GM18870 (cell line): ENCODE results near the gene POU2F2.
"Not testable (repeated sequence)": the region's sequence is repeated elsewhere in the genome, so short reads cannot be mapped to it uniquely, and the experiment has no call there.

ENCODE experiments used
- ATAC-seq: cut with Tn5 transposase; IDR thresholded peaks from one replicate; pipeline ENCODE4 v1.9.1; 2021; ENCODE audit warnings: moderate library complexity; ENCODE audit not compliant: unreplicated experiment

Gene POU2F2

DNA sequence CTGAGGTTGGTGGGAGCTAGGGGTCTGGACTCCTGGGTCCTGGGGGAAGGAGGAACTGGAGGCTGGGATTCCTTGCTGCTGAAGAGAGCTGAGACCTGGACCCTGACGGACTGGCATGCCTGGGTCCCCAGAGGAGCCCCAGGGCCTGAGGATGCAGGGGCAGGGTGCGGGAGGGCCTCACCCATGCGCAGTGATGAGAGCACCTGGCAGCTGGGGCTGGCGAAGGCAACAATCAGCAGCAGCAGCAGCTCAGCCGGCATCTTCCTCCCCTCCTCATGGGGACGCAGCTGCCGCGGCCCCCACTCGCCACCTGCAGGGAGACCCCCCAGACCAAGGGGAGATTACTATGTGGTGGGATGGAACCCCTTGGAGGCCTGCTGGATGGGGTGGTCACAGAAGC lies 66.7 kb downstream of the POU2F2 start:
- ATAC-seq: no peak

DNA sequence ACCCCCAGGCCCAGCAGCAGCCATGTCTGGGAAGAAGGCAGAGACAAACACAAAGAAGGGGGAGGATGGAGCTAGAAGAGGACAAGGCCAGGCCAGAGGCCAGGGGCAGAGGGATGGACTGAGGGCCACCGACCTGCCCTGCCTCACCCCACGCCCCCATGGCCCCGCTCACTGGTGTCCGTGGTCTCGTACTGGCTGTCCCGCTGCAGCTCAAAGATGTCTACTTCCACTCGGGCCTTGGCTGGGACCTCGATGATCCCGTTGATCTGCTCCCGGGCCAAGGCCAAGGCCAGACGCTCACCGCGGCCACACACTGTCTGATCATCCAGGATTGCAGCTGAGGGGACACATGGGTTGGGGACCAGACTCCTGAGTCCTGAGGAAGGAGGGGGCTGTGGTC lies 67.2 kb downstream of the POU2F2 start:
- ATAC-seq: no peak

DNA sequence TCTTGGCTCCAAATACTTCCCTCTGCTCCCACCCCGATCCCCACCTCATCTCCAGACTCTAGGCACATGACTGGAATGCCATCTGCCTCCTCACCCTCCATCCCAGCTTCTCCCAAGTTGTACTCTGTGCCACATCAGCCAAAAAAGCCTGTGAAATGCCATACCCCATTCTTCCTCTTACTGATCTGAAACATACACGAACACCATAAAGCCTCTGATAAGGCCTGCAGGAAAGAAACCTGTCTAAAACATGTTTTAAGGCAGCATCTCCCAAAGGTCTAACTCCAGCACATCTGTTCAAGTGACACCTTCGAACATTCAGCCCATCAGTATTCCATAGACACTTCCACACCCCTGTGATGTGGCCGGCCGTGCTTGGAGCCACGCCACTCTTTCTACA lies 67.8 kb downstream of the POU2F2 start:
- ATAC-seq: no peak

DNA sequence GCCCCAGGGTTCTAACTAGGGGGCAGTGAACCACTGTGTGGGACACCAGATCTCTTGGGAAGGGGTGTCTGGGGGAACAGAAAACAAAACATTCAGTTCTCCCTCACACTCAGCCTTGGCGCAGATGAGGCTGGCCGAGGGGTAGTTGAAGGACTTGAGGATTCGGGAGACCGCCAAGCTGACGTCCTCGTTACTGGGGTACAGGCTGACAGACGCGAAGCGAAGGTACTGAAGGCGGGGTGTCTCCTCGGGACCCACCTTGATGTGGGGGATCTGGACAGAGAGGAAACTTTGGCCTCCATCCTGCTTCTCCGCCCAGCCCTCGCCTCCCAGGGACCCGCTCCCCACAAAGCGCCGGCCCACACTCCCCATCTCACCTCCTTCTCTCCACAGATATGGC lies 69.9 kb downstream of the POU2F2 start:
- ATAC-seq: no peak

DNA sequence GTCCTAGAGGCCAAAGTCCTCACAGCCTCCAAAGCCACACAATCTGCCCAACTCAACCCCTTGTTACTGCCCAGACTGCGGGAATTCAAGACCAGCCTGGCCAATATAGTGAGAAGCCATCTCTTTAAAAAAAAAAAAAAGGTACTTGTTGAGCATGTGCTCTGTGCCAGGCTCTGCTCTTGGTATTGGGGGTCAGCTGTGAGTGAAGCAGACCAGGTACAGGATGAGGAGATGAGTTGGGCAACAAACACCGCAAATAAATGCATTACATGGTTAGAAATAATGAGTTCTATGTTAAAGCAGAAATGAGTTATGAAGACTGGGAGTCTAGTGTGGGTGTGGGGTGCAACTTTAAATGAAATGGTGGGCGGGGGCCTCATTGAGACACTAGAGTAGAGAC lies 72.1 kb downstream of the POU2F2 start:
- no peak for ATAC-seq

DNA sequence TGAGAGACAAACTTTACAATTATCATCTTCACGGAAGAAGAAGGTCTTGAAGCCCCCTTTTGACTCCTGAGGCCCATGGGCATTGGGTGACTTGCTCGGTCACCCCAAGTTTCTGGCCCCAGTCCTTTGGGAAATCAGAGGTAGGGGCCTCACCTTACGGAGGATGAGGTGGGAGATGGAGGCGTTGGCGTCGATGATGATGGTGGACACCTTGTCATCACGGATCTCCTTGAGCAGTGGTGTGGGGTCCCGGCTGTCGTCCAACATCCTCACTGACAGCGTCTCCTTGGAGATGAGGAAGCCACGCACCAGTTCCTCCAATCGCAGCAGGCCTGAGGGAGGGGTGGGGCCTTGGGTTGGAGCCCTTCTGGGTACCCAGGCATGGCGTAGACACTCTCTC lies 73.0 kb downstream of the POU2F2 start:
- no peak for ATAC-seq

DNA sequence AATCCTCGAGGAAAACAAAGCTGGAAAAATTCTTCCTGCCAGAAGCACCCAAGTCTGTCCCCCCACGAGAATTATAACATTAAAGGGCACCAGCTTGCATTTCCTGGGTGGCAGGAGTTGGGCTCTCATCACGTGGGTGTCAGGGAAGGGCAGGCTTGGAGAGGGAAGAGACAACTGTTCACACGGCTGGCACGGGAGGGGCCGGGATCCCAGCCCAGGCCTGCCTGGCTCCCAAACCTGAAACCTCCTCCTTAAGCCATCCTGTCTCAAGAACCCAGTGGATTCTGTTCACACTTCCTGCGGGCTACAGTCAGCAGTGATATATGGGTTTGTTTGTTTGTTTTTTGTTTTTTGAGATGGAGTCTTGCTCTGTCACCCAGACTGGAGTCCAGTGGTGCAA lies 74.4 kb downstream of the POU2F2 start:
- ATAC-seq: no peak

DNA sequence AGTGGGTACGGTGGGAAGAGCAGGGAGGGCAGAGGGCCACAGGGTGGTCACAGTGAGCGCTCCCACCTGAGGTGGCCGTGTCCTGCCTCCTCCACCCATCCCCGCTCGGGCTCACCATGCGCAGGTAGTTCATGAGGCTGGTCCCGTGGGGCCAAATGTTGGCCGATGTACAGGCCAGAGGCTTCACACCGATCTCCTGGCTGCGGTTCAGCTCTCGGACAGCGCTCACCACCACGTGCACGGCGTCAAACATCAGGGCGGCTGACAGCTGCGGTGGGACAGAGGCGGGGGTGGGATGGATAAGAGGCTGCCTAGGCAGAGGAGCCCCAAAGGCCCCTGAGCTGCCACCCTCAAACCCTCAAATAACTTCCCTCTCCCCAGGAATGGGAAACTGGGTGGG lies 78.0 kb downstream of the POU2F2 start:
- no peak for ATAC-seq

DNA sequence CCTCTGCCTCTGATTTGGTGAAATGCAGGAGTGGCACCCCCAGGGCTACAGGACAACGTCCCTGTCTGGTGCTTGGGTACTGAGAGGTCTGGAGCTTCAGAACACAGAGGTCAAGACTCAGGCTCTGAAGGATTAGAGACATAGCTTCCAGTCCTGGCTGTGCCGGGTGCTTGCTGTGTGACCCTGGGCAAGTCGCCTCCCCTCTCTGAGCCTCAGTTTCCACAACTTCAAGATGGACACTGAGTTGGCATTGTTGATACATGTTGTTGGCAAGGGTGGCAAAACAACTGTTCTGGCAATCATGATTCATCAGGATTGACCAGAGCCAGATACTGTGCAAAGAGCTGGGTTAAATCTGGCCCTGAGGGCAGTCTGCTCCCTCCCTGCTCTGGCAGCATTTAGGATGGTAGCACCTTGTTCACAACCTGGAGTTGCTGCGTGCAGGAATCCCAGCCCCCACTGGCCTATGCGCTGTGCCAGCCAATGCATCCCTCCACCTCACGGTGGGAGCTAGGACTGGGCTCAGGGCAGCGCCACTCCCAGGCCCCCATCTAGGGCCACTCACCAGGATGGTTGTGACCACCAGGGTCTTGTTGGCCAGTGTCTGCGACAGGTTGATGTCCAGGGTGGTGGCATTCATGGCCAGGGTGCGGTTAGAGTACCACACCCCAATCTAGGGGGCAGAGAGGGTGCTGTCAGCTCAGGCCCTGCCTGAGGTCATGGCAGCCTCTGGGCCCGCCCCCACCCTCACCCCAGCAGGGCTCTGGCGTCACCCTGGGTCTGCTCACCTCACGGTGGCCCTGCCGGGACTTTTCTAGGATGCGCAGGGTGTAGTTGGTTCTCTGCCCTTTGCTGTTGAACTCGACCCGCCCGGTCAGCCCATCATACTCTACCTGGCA lies 79.0 kb downstream of the POU2F2 start:
- no peak for ATAC-seq

DNA sequence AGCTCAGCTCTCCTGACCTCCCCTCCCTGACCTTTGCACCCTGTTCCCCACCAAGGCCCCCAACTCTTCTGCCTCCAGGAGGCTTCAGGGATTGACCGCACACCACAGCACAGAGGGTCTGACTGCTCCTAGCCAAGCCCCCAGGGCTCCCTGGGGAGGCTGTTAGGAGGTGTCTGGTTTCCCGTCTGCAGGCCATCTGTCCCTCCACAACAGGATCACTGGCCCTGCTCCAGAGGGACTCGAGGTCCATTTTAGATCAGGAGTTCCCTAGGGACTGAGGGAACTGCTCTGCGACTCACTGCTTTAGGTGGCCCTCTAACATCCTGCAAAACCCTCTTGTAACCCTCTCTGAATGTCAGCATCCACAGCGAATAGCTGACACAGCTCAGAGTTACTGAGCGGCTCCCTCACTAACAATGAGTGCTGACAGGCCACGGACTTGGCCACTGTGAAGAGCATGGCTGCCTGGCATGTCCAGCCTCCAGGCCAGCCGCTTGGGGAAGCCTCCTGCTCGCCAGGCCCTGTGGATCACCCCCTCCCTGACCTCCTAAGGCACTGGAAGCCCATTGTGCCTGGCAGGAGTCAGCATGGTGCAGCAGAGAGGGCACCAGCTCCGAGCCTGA lies 79.9 kb downstream of the POU2F2 start:
- no peak for ATAC-seq

DNA sequence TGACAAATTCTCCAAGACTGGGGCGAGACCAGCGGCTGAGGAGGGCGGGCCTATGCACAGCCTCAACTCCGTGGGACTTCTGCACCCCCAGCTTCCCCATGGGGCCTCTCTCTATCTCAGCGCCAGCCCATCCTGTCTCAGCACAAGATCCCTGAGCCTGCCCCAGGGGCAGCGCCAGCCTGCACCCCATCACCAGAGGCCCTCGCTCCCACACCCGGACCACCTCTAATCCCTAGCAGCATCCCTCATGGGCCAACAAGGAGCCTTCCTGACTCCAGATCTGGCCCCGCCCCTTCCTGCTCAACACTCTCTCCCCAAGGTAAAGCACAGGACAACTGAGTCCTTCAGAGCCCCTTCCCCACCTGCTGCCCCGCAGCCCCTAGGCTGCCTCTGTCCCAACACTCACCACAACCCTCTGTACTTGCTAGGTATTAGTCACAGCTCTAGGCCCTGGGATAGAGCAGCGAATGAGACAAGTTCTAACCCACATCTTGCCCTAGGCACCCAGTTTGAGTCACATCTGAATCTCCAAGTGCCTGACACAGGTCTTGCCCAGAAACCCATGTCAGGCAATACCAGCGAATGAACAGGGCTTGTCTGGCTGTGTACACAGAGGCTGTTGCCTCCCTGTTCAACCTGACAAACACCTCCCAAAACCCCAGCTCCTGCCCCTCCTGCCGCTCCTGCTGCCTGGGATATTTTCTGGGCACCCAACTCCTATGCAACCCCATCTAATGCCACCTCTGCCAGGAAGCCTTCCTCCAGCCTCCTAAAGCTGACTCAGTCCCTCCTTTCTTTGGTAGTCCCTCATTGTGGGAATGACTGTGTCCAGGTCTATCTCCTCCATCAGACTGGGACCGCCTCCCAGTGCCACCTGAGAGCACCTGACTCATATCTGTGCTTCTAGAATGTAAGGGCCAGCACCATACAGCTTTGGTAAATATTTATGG lies 80.8 kb downstream of the POU2F2 start:
- ATAC-seq: no peak

DNA sequence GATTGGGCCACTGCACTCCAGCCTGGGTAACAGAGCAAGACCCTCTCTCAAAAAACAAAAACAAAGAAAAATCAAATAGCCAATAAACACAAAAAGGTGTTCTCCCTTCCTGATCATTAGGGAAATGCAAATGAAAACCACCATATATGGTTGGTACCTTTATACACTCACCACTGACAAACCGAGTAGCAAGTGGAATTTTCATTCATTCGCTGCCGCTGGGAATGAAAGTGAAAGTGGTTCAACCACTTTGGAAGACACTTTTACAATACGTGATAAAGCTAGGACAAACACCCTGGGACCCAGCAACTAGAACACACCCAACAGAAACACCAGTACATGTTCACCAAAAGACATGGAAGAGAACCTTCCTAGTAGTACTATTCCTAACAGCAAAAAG lies 83.3 kb downstream of the POU2F2 start:
- ATAC-seq: no peak

DNA sequence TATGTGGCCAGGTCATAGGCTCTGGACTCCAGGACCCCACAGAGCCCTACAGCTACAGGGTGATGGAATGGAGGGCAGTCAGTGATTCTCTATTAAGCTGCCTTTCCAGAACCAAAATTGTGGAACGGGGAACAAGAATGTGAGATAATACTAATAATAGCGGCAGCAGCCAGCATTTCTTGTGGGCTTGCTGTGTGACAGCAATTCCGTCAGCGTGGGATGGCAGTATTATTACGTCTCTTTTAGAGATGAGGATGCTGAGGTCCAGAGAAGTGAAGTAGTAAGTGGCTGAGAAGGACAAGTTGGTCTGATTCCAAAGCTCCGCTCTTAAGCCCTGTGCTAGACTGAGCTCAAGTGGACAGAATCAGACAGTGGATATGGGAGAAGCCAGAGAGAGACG lies 86.7 kb downstream of the POU2F2 start:
- no peak for ATAC-seq

DNA sequence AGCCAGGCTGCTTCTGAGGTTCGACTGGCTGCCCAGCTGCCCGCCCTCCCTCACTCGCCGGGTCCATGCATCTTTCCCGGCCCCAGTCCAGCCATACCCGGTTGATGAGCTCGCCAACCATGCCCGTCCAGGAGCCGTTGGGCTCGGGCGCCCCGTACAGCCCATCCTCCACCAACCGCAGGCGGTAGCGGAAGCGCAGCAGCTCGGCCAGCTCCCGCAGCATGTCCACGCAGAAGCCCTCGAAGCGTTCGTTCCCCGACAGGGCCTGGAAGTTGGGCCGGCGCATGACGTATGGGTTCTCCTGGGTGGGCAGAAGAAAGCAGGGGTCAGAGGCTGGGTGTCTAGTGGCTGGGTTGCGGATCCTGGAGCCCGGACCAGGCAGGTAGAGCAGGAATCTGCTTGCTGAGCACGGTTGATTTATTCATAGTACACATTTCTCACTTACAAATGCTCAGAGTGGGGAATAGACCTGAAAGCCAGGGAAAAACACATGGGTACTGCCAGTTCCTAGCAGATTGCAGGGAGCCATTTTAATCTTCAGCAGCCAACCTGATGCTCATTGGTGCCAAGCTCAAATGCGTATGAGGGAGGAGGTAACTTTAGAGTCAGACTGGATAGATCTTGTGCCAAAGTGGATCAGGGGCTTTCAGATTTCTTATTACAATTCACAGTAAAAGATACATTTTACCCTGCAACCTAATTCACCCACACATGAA lies 89.6 kb downstream of the POU2F2 start:
- no peak for ATAC-seq

DNA sequence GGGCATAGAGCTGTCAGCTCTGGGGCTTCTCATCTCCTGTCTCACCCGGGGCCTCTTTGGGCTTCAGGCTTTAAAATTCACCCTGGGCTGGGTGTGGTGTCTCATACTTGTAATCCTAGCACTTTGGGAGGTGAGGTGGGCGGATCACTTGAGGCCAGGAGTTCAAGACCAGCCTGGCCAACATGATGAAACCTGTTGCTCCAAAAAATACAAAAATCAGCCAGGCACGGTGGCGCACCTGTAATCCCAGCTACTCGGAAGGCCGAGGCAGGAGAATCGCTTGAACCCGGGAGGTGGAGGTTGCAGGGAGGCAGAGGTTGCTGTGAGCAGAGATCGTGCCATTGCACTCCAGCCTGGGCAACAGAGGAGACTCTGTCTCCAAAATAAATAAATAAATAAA lies 91.8 kb downstream of the POU2F2 start:
- ATAC-seq: not testable (repeated sequence)

DNA sequence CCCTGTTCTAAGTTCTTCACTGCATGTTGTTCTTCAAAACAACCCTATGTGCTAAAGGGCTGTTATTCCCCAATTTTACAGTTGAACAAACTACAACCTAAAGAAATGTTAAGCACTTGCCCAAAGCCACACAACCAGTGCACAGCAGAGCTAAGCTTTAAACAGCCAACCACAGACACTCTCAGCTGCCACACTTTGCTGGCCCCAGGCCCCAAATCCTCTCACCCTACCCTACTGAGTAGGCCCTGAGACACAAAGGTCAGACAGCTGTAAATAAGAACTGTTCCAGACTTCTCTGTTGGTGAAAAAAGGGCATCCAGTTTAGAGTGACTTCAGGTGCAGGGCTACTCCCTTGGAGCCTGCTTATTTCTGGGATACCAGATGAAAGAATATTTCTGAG lies 92.2 kb downstream of the POU2F2 start:
- no peak for ATAC-seq

DNA sequence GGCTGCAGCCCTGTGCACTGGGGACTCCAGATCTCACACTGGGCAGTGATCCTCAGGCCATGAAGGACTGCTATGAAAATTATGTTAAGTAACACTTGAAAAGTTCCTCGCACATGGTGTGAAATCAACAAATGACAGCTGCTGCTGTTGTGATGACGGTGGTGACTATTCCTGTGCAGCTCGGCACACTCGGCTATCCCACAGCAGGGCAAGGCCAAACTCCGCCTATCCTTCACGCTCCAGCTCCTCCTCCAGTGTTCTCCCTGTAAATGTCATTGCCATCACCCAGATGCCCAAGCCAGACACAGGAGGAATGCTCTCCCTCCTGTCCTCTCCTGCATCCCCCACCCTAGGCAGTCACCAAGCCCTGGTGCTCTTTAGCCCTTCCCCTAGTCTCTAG lies 93.6 kb downstream of the POU2F2 start:
- no peak for ATAC-seq

DNA sequence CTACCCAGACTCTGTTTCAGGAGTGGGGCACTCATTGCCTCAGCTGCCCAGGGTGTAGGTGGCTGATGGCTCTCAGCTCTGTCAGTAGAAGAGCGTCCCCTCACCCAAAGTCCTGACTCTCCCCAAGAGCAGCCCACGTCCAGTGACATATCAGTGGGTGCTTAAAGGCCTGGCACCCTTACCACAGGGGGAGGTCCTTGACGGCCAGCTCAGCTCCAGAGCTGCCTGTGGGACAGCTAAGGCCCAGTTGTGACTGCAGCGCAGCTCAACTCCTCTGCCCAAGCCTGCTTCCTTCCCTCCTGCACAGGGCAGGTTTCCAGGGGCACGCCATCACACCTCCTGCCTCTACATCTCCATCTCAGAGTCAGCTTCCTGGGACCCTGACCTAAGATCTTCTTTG lies 94.6 kb downstream of the POU2F2 start:
- no peak for ATAC-seq
